GM23338 (cell line): Measurements from ENCODE around the gene POFUT2. TPM values are rescaled to one million over a fixed set of nuclear protein-coding genes. Genes with fewer than 3 reads are reported as not detected.

ENCODE experiments used
- ATAC-seq: fragments of 200-7000 bp; cut with Tn5 transposase; 3 replicates; pipeline ENCODE4 v1.9.1; 2020
- DNase-seq: peaks from one replicate; pipeline ENCODE4 v3.0.0-alpha.2; 2015; ENCODE audit warnings: low spot score
- H2AFZ ChIP-seq: fragments of 200-600 bp; sonication (generic); 2 replicates; pipeline ENCODE4 v1.8.0; 2016; ENCODE audit warnings: antibody characterized with exemption, mild to moderate bottlenecking, moderate library complexity
- H3F3A ChIP-seq: fragments of 200-600 bp; sonication (generic); replicated peaks from 2 replicates; pipeline ENCODE4 v1.8.0; 2017; ENCODE audit warnings: antibody characterized with exemption, mixed run types, low read depth
- H3K27ac ChIP-seq: fragments of 200-600 bp; sonication (generic); 2 replicates; pipeline ENCODE4 v1.6.1; 2016; ENCODE audit warnings: low read depth
- H3K27me3 ChIP-seq: fragments of 200-600 bp; sonication (generic); 2 replicates; pipeline ENCODE4 v1.8.0; 2016; ENCODE audit warnings: mild to moderate bottlenecking, mixed run types, moderate library complexity; ENCODE audit not compliant: insufficient read depth
- H3K36me3 ChIP-seq: fragments of 200-600 bp; sonication (generic); 2 replicates; pipeline ENCODE4 v1.8.0; 2016; ENCODE audit warnings: mild to moderate bottlenecking; ENCODE audit not compliant: insufficient read depth
- H3K4me1 ChIP-seq: fragments of 200-600 bp; sonication (generic); 2 replicates; pipeline ENCODE4 v1.8.0; 2016; ENCODE audit warnings: mild to moderate bottlenecking, moderate library complexity; ENCODE audit not compliant: insufficient read depth
- H3K4me2 ChIP-seq: fragments of 200-600 bp; sonication (generic); 2 replicates; pipeline ENCODE4 v1.7.1; 2017; ENCODE audit warnings: mixed run types
- H3K4me3 ChIP-seq: fragments of 200-600 bp; sonication (generic); 2 replicates; pipeline ENCODE4 v1.6.1; 2016; ENCODE audit warnings: mixed run types
- H3K79me2 ChIP-seq: fragments of 200-600 bp; sonication (generic); replicated peaks from 2 replicates; pipeline ENCODE4 v1.8.0; 2017; ENCODE audit warnings: mild to moderate bottlenecking; ENCODE audit not compliant: insufficient read depth
- H3K9me2 ChIP-seq: fragments of 200-600 bp; sonication (generic); 2 replicates; pipeline ENCODE4 v1.8.0; 2017; ENCODE audit not compliant: insufficient read depth
- H4K20me1 ChIP-seq: fragments of 200-600 bp; sonication (generic); replicated peaks from 2 replicates; pipeline ENCODE4 v1.8.0; 2017; ENCODE audit warnings: mild to moderate bottlenecking; ENCODE audit not compliant: insufficient read depth
- H3K27ac Mint-ChIP-seq: 2 replicates; pipeline ENCODE4 v1.8.0; 2020; ENCODE audit warnings: inconsistent platforms, mild to moderate bottlenecking, moderate library complexity, mixed read lengths
- H3K27me3 Mint-ChIP-seq: 3 replicates; pipeline ENCODE4 v1.8.0; 2022; ENCODE audit warnings: low read depth, mild to moderate bottlenecking, moderate library complexity, mixed read lengths, inconsistent platforms; ENCODE audit not compliant: insufficient read depth, poor library complexity
- H3K36me3 Mint-ChIP-seq: 3 replicates; pipeline ENCODE4 v1.8.0; 2021; ENCODE audit warnings: low read depth, mild to moderate bottlenecking, inconsistent platforms, moderate library complexity, mixed read lengths
- H3K4me1 Mint-ChIP-seq: 3 replicates; pipeline ENCODE4 v1.8.0; 2020; ENCODE audit warnings: mild to moderate bottlenecking, inconsistent platforms, mixed read lengths
- H3K4me3 Mint-ChIP-seq: 3 replicates; pipeline ENCODE4 v1.8.0; 2021; ENCODE audit warnings: moderate library complexity, mild to moderate bottlenecking, inconsistent platforms, mixed read lengths
- H3K9me3 Mint-ChIP-seq: 3 replicates; pipeline ENCODE4 v1.8.0; 2020; ENCODE audit warnings: moderate library complexity, mild to moderate bottlenecking, inconsistent platforms, mixed read lengths
- CREB1 ChIP-seq: fragments of 250-450 bp; sonication (Bioruptor Pico); IDR thresholded peaks from 2 replicates; pipeline ENCODE4 v1.5.0; 2020; ENCODE audit warnings: low read depth, mild to moderate bottlenecking, moderate library complexity
- EZH2 ChIP-seq: fragments of 200-600 bp; sonication (generic); IDR thresholded peaks from one replicate; pipeline ENCODE4 v1.8.0; 2017; ENCODE audit warnings: antibody characterized with exemption, mild to moderate bottlenecking, low read depth; ENCODE audit not compliant: unreplicated experiment
- EZH2phosphoT487 ChIP-seq: fragments of 200-600 bp; sonication (generic); IDR thresholded peaks from one replicate; pipeline ENCODE4 v1.8.1; 2018; ENCODE audit warnings: antibody characterized with exemption; ENCODE audit not compliant: unreplicated experiment
- JUNB ChIP-seq: IDR thresholded peaks from one replicate; pipeline ENCODE4 v1.6.1; 2016; ENCODE audit warnings: antibody characterized with exemption; ENCODE audit not compliant: unreplicated experiment
- NANOG ChIP-seq: IDR thresholded peaks from 2 replicates; pipeline ENCODE4 v1.6.1; 2016; ENCODE audit warnings: antibody characterized with exemption, borderline replicate concordance
- POLR2AphosphoS5 ChIP-seq: IDR thresholded peaks from 2 replicates; pipeline ENCODE4 v1.6.1; 2016; ENCODE audit warnings: antibody characterized with exemption, low read depth
- STAT1 ChIP-seq: IDR thresholded peaks from one replicate; pipeline ENCODE4 v1.6.1; 2016; ENCODE audit warnings: antibody characterized with exemption; ENCODE audit not compliant: unreplicated experiment
- ZNF114 ChIP-seq: fragments of 250-450 bp; sonication (Bioruptor Pico); IDR thresholded peaks from 2 replicates; pipeline ENCODE4 v1.5.0; 2020; ENCODE audit warnings: mild to moderate bottlenecking, moderate library complexity
- ZNF331 ChIP-seq: fragments of 250-450 bp; sonication (Bioruptor Pico); IDR thresholded peaks from 2 replicates; pipeline ENCODE4 v1.5.0; 2020; ENCODE audit warnings: low read depth, mild to moderate bottlenecking, moderate library complexity
- polyA plus RNA-seq: library from polyadenylated mRNA; unstranded; fragments of >200 nt; fragmentation: Nextera tagmentation; extraction: Ambion mirVana; gene quantifications from 2 replicates; pipeline ENCODE4 v1.2.1, GENCODE V29; 2016
- total RNA-seq: library from RNA; depleted of rRNA; stranded (reverse); fragments of >200 nt; shearing (Covaris generic); gene quantifications from 2 replicates; pipeline ENCODE4 v1.2.3, GENCODE V29; 2014
- TF ChIP-seq, protein P1 (sequence below): IDR thresholded peaks from 2 replicates; pipeline ENCODE4 v1.6.1; 2016; ENCODE audit warnings: antibody characterized with exemption
- TF ChIP-seq, protein P2 (sequence below): fragments of 250-450 bp; sonication (Bioruptor Pico); IDR thresholded peaks from 2 replicates; pipeline ENCODE4 v1.5.0; 2020; ENCODE audit warnings: mild to moderate bottlenecking, moderate library complexity
- TF ChIP-seq, protein P3 (sequence below), 2 experiments: fragments of 200-600 bp in 1 of 2; sonication (generic) in 1 of 2; conservative IDR thresholded peaks; 2 replicates each; pipeline versions ENCODE4 v1.5.1 to v1.6.1; 2016 to 2017; ENCODE audit warnings: antibody characterized with exemption in 2 of 2, low read depth in 2 of 2, mild to moderate bottlenecking in 2 of 2, moderate library complexity in 1 of 2

Gene POFUT2
- total and polyA plus RNA-seq, 2 experiments from 2014 or later = 12.1 to 34.5 TPM

DNA sequence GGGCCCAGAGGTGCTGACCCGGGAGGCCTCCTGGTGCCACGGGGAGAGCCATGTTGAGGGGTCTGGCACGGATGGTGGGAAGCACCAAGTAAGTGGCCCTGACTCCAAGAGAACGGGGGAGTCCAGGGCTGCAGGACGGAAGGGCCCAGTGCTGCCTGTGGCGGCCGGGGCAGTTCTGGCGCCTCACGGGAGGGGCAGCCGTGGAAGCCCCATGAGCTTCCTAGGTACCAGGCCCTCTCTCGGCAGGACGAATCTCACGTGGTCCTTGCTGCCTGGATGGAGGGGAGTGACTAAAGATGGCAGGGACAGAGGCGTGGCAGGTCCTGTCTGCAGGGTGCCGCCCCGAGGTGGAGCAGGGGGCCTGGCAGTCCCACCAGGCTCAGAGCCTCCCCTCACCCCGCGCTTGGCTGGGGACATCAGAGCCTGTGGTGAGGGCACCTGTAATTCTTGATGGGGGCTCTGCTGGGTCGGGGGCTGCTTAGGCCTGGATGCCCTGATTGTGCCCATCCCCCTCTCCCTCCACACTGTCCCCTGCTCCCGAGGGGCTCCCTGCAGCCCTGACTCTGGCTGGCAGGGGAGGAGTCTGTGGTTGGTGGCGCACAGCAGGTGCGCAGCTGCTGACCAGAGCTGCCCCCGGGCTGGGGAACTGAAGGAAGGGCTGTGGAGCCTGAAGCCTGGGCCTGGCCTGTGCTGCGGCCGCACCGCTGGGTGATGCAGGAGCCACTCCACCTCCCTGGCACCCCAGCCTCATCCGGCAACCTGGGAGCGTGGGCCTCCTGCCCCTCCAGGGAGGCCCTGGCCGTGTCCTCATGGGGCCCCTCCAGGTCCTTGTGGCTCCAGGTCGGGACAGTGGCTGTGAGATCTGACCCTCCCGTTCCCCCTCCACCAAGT, 31.4 kb downstream of the POFUT2 start:
- Mint-ChIP-seq H3K4me1 (no peaks in the 10 kb centered on the region), H3K27me3 (peaks cover 5% of the 10 kb centered on the region), H3K27ac (no peak overlapping the region), H3K36me3 (no peaks in the 10 kb centered on the region), H3K4me3 (no peak overlapping the region), H3K9me3 (no peaks in the 10 kb centered on the region)
- H3K4me3 ChIP-seq = no peak overlapping the region
- no peaks in the 10 kb centered on the region for H3K4me1 ChIP-seq
- H3F3A ChIP-seq = no peaks in the 10 kb centered on the region
- DNase-seq = no peak
- H4K20me1 ChIP-seq = no peaks in the 10 kb centered on the region; the same call in 1 of the 2 replicates
- no peaks in the 10 kb centered on the region for H3K9me2 ChIP-seq
- H3K27me3 ChIP-seq = no peaks in the 10 kb centered on the region
- no peaks in the 10 kb centered on the region for H3K36me3 ChIP-seq
- H3K27ac ChIP-seq = no peak overlapping the region
- H3K4me2 ChIP-seq = no peak overlapping the region
- ATAC-seq = no peak
- H3K79me2 ChIP-seq = no peaks in the 10 kb centered on the region
- TF ChIP-seq, protein P1, sequence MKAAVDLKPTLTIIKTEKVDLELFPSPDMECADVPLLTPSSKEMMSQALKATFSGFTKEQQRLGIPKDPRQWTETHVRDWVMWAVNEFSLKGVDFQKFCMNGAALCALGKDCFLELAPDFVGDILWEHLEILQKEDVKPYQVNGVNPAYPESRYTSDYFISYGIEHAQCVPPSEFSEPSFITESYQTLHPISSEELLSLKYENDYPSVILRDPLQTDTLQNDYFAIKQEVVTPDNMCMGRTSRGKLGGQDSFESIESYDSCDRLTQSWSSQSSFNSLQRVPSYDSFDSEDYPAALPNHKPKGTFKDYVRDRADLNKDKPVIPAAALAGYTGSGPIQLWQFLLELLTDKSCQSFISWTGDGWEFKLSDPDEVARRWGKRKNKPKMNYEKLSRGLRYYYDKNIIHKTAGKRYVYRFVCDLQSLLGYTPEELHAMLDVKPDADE = no peak
- TF ChIP-seq EZH2 = no peak
- no peak for TF ChIP-seq CREB1 (CRISPR knock-in tag)
- TF ChIP-seq, protein P2, sequence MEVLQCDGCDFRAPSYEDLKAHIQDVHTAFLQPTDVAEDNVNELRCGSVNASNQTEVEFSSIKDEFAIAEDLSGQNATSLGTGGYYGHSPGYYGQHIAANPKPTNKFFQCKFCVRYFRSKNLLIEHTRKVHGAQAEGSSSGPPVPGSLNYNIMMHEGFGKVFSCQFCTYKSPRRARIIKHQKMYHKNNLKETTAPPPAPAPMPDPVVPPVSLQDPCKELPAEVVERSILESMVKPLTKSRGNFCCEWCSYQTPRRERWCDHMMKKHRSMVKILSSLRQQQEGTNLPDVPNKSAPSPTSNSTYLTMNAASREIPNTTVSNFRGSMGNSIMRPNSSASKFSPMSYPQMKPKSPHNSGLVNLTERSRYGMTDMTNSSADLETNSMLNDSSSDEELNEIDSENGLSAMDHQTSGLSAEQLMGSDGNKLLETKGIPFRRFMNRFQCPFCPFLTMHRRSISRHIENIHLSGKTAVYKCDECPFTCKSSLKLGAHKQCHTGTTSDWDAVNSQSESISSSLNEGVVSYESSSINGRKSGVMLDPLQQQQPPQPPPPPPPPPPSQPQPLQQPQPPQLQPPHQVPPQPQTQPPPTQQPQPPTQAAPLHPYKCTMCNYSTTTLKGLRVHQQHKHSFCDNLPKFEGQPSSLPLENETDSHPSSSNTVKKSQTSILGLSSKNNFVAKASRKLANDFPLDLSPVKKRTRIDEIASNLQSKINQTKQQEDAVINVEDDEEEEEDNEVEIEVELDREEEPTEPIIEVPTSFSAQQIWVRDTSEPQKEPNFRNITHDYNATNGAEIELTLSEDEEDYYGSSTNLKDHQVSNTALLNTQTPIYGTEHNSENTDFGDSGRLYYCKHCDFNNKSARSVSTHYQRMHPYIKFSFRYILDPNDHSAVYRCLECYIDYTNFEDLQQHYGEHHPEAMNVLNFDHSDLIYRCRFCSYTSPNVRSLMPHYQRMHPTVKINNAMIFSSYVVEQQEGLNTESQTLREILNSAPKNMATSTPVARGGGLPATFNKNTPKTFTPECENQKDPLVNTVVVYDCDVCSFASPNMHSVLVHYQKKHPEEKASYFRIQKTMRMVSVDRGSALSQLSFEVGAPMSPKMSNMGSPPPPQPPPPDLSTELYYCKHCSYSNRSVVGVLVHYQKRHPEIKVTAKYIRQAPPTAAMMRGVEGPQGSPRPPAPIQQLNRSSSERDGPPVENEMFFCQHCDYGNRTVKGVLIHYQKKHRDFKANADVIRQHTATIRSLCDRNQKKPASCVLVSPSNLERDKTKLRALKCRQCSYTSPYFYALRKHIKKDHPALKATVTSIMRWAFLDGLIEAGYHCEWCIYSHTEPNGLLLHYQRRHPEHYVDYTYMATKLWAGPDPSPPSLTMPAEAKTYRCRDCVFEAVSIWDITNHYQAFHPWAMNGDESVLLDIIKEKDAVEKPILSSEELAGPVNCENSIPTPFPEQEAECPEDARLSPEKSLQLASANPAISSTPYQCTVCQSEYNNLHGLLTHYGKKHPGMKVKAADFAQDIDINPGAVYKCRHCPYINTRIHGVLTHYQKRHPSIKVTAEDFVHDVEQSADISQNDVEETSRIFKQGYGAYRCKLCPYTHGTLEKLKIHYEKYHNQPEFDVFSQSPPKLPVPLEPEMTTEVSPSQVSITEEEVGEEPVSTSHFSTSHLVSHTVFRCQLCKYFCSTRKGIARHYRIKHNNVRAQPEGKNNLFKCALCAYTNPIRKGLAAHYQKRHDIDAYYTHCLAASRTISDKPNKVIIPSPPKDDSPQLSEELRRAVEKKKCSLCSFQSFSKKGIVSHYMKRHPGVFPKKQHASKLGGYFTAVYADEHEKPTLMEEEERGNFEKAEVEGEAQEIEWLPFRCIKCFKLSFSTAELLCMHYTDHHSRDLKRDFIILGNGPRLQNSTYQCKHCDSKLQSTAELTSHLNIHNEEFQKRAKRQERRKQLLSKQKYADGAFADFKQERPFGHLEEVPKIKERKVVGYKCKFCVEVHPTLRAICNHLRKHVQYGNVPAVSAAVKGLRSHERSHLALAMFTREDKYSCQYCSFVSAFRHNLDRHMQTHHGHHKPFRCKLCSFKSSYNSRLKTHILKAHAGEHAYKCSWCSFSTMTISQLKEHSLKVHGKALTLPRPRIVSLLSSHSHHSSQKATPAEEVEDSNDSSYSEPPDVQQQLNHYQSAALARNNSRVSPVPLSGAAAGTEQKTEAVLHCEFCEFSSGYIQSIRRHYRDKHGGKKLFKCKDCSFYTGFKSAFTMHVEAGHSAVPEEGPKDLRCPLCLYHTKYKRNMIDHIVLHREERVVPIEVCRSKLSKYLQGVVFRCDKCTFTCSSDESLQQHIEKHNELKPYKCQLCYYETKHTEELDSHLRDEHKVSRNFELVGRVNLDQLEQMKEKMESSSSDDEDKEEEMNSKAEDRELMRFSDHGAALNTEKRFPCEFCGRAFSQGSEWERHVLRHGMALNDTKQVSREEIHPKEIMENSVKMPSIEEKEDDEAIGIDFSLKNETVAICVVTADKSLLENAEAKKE (CRISPR knock-in tag) = no peak
- no peak for TF ChIP-seq STAT1
- TF ChIP-seq, protein P3, sequence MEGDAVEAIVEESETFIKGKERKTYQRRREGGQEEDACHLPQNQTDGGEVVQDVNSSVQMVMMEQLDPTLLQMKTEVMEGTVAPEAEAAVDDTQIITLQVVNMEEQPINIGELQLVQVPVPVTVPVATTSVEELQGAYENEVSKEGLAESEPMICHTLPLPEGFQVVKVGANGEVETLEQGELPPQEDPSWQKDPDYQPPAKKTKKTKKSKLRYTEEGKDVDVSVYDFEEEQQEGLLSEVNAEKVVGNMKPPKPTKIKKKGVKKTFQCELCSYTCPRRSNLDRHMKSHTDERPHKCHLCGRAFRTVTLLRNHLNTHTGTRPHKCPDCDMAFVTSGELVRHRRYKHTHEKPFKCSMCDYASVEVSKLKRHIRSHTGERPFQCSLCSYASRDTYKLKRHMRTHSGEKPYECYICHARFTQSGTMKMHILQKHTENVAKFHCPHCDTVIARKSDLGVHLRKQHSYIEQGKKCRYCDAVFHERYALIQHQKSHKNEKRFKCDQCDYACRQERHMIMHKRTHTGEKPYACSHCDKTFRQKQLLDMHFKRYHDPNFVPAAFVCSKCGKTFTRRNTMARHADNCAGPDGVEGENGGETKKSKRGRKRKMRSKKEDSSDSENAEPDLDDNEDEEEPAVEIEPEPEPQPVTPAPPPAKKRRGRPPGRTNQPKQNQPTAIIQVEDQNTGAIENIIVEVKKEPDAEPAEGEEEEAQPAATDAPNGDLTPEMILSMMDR (conservative IDR thresholded peaks at IDR 0.05; ENCODE audit: low read depth in 2 of 2) = no peak
- TF ChIP-seq EZH2phosphoT487 = no peak
- no peak for TF ChIP-seq JUNB
- TF ChIP-seq ZNF331 (CRISPR knock-in tag) = no peak
- TF ChIP-seq NANOG = no peak
- no peak for TF ChIP-seq POLR2AphosphoS5
- no peak for TF ChIP-seq ZNF114
- no peak overlapping the region for H2AFZ ChIP-seq
